ENCODE data around the gene STRA8.

- TF ChIP-seq, protein P1, sequence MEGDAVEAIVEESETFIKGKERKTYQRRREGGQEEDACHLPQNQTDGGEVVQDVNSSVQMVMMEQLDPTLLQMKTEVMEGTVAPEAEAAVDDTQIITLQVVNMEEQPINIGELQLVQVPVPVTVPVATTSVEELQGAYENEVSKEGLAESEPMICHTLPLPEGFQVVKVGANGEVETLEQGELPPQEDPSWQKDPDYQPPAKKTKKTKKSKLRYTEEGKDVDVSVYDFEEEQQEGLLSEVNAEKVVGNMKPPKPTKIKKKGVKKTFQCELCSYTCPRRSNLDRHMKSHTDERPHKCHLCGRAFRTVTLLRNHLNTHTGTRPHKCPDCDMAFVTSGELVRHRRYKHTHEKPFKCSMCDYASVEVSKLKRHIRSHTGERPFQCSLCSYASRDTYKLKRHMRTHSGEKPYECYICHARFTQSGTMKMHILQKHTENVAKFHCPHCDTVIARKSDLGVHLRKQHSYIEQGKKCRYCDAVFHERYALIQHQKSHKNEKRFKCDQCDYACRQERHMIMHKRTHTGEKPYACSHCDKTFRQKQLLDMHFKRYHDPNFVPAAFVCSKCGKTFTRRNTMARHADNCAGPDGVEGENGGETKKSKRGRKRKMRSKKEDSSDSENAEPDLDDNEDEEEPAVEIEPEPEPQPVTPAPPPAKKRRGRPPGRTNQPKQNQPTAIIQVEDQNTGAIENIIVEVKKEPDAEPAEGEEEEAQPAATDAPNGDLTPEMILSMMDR (IDR thresholded peaks at IDR 0.05), result no peak
- no peak for TF ChIP-seq POLR2A (IDR thresholded peaks at IDR 0.05)
Measured at GRCh38 chr7:135299235-135299634, 65.6 kb downstream of the STRA8 start.
